T-helper 2 cell treated with Interferon-gamma antibody and Interleukin-4, amounts not matched to agents 5 μg/mL and 100 μg/mL, for 36 hours (primary cell): ENCODE data around the gene FAM163B.
"Not testable (repeated sequence)": the region's sequence is repeated elsewhere in the genome, so short reads cannot be mapped to it uniquely, and the experiment has no call there.

Source experiments
- DNase-seq: peaks from one replicate; pipeline ENCODE4 v3.0.0; 2021; ENCODE audit warnings: low spot score
- H3K27ac Mint-ChIP-seq: one replicate; pipeline ENCODE4 v1.8.0; 2021; ENCODE audit warnings: mild to moderate bottlenecking, mixed read lengths
- H3K27me3 Mint-ChIP-seq: one replicate; pipeline ENCODE4 v1.8.0; 2021; ENCODE audit warnings: low read depth, mixed read lengths
- H3K36me3 Mint-ChIP-seq: one replicate; pipeline ENCODE4 v1.8.0; 2021; ENCODE audit warnings: low read depth, mixed read lengths
- H3K4me1 Mint-ChIP-seq: one replicate; pipeline ENCODE4 v1.8.0; 2021; ENCODE audit warnings: low read depth, mixed read lengths
- H3K4me3 Mint-ChIP-seq: one replicate; pipeline ENCODE4 v1.8.0; 2022; ENCODE audit warnings: mild to moderate bottlenecking, moderate library complexity, mixed read lengths
- H3K9me3 Mint-ChIP-seq: one replicate; pipeline ENCODE4 v1.8.0; 2021; ENCODE audit warnings: mixed read lengths

FAM163B gene

GRCh38 chr9:133572821-133573361, 36.3 kb downstream of the FAM163B start:
- no peaks in the 10 kb centered on the region for H3K4me1 Mint-ChIP-seq
- H3K9me3 Mint-ChIP-seq = no peaks in the 10 kb centered on the region
- H3K4me3 Mint-ChIP-seq = no peak overlapping the region
- H3K27me3 Mint-ChIP-seq = peaks cover 3% of the 10 kb centered on the region
- H3K27ac Mint-ChIP-seq = no peak overlapping the region
- H3K36me3 Mint-ChIP-seq = no peaks in the 10 kb centered on the region
- DNase-seq = no peak

- Mint-ChIP-seq H3K4me3 (no peak overlapping the region), H3K27ac (no peak overlapping the region), H3K4me1 (no peaks in the 10 kb centered on the region), H3K36me3 (no peaks in the 10 kb centered on the region), H3K9me3 (no peaks in the 10 kb centered on the region), H3K27me3 (peaks cover 3% of the 10 kb centered on the region)
- DNase-seq = no peak
Measured at GRCh38 chr9:133571896-133572595, 37.1 kb downstream of the FAM163B start.

- Mint-ChIP-seq H3K36me3 (no peaks in the 10 kb centered on the region), H3K27me3 (peaks cover under 1% of the 10 kb centered on the region), H3K27ac (no peak overlapping the region), H3K4me3 (no peak overlapping the region), H3K9me3 (no peaks in the 10 kb centered on the region), H3K4me1 (no peaks in the 10 kb centered on the region)
- DNase-seq = no peak
Measured at GRCh38 chr9:133571391-133571890, 37.7 kb downstream of the FAM163B start.

- Mint-ChIP-seq H3K9me3 (no peaks in the 10 kb centered on the region), H3K36me3 (no peaks in the 10 kb centered on the region), H3K4me1 (no peaks in the 10 kb centered on the region), H3K27ac (no peak overlapping the region), H3K27me3 (no peaks in the 10 kb centered on the region), H3K4me3 (no peak overlapping the region)
- DNase-seq = no peak
Measured at GRCh38 chr9:133570691-133571080, 38.5 kb downstream of the FAM163B start.

GRCh38 chr9:133569891-133570690, 39.1 kb downstream of the FAM163B start:
- H3K4me1 Mint-ChIP-seq = no peaks in the 10 kb centered on the region
- H3K9me3 Mint-ChIP-seq = no peaks in the 10 kb centered on the region
- no peak for DNase-seq
- H3K27me3 Mint-ChIP-seq = no peaks in the 10 kb centered on the region
- H3K27ac Mint-ChIP-seq = no peak overlapping the region
- no peak overlapping the region for H3K4me3 Mint-ChIP-seq
- H3K36me3 Mint-ChIP-seq = no peaks in the 10 kb centered on the region

- no peak overlapping the region for H3K4me3 Mint-ChIP-seq
- H3K27ac Mint-ChIP-seq = no peak overlapping the region
- DNase-seq = no peak
- no peaks in the 10 kb centered on the region for H3K27me3 Mint-ChIP-seq
- H3K9me3 Mint-ChIP-seq = no peaks in the 10 kb centered on the region
- no peaks in the 10 kb centered on the region for H3K36me3 Mint-ChIP-seq
- no peaks in the 10 kb centered on the region for H3K4me1 Mint-ChIP-seq
Measured at GRCh38 chr9:133569121-133569785, 39.9 kb downstream of the FAM163B start.

- Mint-ChIP-seq H3K27me3 (no peaks in the 10 kb centered on the region), H3K4me1 (no peaks in the 10 kb centered on the region), H3K36me3 (no peaks in the 10 kb centered on the region), H3K9me3 (no peaks in the 10 kb centered on the region), H3K4me3 (no peak overlapping the region), H3K27ac (no peak overlapping the region)
- DNase-seq = no peak
Measured at GRCh38 chr9:133568186-133568585, 41.0 kb downstream of the FAM163B start.

- Mint-ChIP-seq H3K9me3 (no peaks in the 10 kb centered on the region), H3K36me3 (no peaks in the 10 kb centered on the region), H3K4me3 (no peak overlapping the region), H3K4me1 (no peaks in the 10 kb centered on the region), H3K27ac (no peak overlapping the region), H3K27me3 (no peaks in the 10 kb centered on the region)
- no peak for DNase-seq
Measured at GRCh38 chr9:133566817-133567216, 42.4 kb downstream of the FAM163B start.

- no peak for DNase-seq
- Mint-ChIP-seq H3K4me1 (no peaks in the 10 kb centered on the region), H3K9me3 (no peaks in the 10 kb centered on the region), H3K27ac (no peak overlapping the region), H3K4me3 (no peak overlapping the region), H3K36me3 (no peaks in the 10 kb centered on the region), H3K27me3 (no peaks in the 10 kb centered on the region)
Measured at GRCh38 chr9:133566382-133566781, 42.8 kb downstream of the FAM163B start.

- no peak overlapping the region for H3K27ac Mint-ChIP-seq
- no peak overlapping the region for H3K4me3 Mint-ChIP-seq
Measured at GRCh38 chr9:133564451-133565116, 44.6 kb downstream of the FAM163B start.

GRCh38 chr9:133563814-133564213, 45.4 kb downstream of the FAM163B start:
- not testable (repeated sequence) for H3K4me3 Mint-ChIP-seq, H3K27ac Mint-ChIP-seq, H3K36me3 Mint-ChIP-seq, DNase-seq, H3K27me3 Mint-ChIP-seq, H3K9me3 Mint-ChIP-seq, H3K4me1 Mint-ChIP-seq

More at GRCh38 chr9:133564451-133565116, 44.6 kb downstream of the FAM163B start:
- no peaks in the 10 kb centered on the region for H3K36me3 Mint-ChIP-seq
- H3K9me3 Mint-ChIP-seq = no peaks in the 10 kb centered on the region
- no peaks in the 10 kb centered on the region for H3K27me3 Mint-ChIP-seq
- H3K4me1 Mint-ChIP-seq = no peaks in the 10 kb centered on the region
- DNase-seq = no peak

GRCh38 chr9:133563291-133563796, 45.8 kb downstream of the FAM163B start:
- no peak for DNase-seq
- Mint-ChIP-seq H3K4me1 (no peaks in the 10 kb centered on the region), H3K4me3 (no peak overlapping the region), H3K36me3 (no peaks in the 10 kb centered on the region), H3K9me3 (no peaks in the 10 kb centered on the region), H3K27me3 (no peaks in the 10 kb centered on the region), H3K27ac (no peak overlapping the region)

GRCh38 chr9:133562611-133563290, 46.4 kb downstream of the FAM163B start:
- Mint-ChIP-seq H3K4me3 (no peak overlapping the region), H3K4me1 (no peaks in the 10 kb centered on the region), H3K27ac (no peak overlapping the region), H3K36me3 (no peaks in the 10 kb centered on the region), H3K27me3 (no peaks in the 10 kb centered on the region), H3K9me3 (no peaks in the 10 kb centered on the region)
- DNase-seq = no peak
